NCI-H1694 (cell line): Measurements from ENCODE around the gene SEC22C.
"Not testable (repeated sequence)": the region's sequence is repeated elsewhere in the genome, so short reads cannot be mapped to it uniquely, and the experiment has no call there.

Source experiments
- DNase-seq: peaks from one replicate; lab custom pipeline; 2025; lab: John Stamatoyannopoulos, UW

Gene SEC22C

GRCh38 chr3:42579346-42579745 is 2.4 kb downstream of the SEC22C start:
- DNase-seq: not testable (repeated sequence)

GRCh38 chr3:42578054-42578453 is 3.7 kb downstream of the SEC22C start:
- DNase-seq: no peak

- DNase-seq: no peak
Measured at GRCh38 chr3:42575137-42575741, 6.5 kb downstream of the SEC22C start.

GRCh38 chr3:42572278-42572677 is 9.5 kb downstream of the SEC22C start:
- no peak for DNase-seq

GRCh38 chr3:42569593-42570142 is 12.1 kb downstream of the SEC22C start:
- no peak for DNase-seq

- no peak for DNase-seq
Measured at GRCh38 chr3:42562047-42562907, 19.5 kb downstream of the SEC22C start.

GRCh38 chr3:42557854-42558253 is 23.9 kb downstream of the SEC22C start:
- DNase-seq: no peak

GRCh38 chr3:42556817-42557216 is 24.9 kb downstream of the SEC22C start:
- DNase-seq: not testable (repeated sequence)

GRCh38 chr3:42556089-42556632 is 25.6 kb downstream of the SEC22C start:
- DNase-seq: no peak

GRCh38 chr3:42552830-42553229 is 28.9 kb downstream of the SEC22C start:
- DNase-seq: no peak

- DNase-seq: no peak
Measured at GRCh38 chr3:42550250-42550649, 31.5 kb downstream of the SEC22C start.

GRCh38 chr3:42549131-42549530 is 32.6 kb downstream of the SEC22C start:
- DNase-seq: no peak

- DNase-seq: peak; percentile 3
Measured at GRCh38 chr3:42547401-42547945, 34.3 kb downstream of the SEC22C start.

GRCh38 chr3:42546691-42547213 is 35.0 kb downstream of the SEC22C start:
- DNase-seq: no peak

GRCh38 chr3:42545284-42545900 is 36.4 kb downstream of the SEC22C start:
- no peak for DNase-seq

- no peak for DNase-seq
Measured at GRCh38 chr3:42544492-42545283, 37.1 kb downstream of the SEC22C start.

GRCh38 chr3:42541079-42541478 is 40.7 kb downstream of the SEC22C start:
- DNase-seq: no peak

- no peak for DNase-seq
Measured at GRCh38 chr3:42539871-42540714, 41.7 kb downstream of the SEC22C start.

- no peak for DNase-seq
Measured at GRCh38 chr3:42537350-42537749, 44.4 kb downstream of the SEC22C start.
